NOMO-1 treated with DMSO at 0.1 percent for 48 hours (cell line): ENCODE results near the gene TSGA10.

Source experiments
- DNase-seq: peaks from one replicate; lab custom pipeline; 2025; ENCODE audit not compliant: unreplicated experiment; lab: John Stamatoyannopoulos, UW

TSGA10 gene

DNA sequence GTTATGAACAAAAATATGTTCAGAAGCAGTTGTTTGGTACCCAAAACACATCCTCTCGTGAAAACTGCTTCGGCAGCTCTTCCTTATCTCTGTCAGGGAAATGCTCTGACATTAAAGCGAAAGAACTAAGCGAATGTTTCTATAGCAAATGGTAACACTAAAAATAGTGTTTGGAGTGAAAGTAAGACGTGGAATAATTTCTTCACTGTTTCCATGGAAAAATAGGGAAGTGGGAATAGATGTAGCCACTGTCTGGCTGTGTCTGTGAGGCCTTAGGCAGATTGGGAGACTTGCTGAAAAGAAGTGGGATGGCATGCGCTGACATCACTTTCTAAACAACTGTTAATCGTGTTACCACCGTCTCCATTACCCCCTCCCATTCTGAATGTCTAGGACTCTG is 207.2 kb downstream of the TSGA10 start:
- no peak for DNase-seq
